DND-41 (cell line): ENCODE measurements around the gene PXN.

ENCODE experiments used
- ATAC-seq: fragments of 200-7000 bp; cut with Tn5 transposase; 3 replicates; pipeline ENCODE4 v1.9.1; 2021; ENCODE audit warnings: low read depth; ENCODE audit not compliant: insufficient read depth
- DNase-seq: peaks from one replicate; pipeline ENCODE4 v3.0.0-alpha.2; 2020
- H2AFZ ChIP-seq: 2 replicates; pipeline ENCODE4 v1.6.0; 2012; ENCODE audit warnings: low read depth, low read length
- H3K27ac ChIP-seq: 2 replicates; pipeline ENCODE4 v1.5.1; 2012; ENCODE audit warnings: low read length, inconsistent platforms
- H3K27me3 ChIP-seq: fragments of 200-600 bp; sonication (generic); 2 replicates; pipeline ENCODE4 v1.6.0; 2012; ENCODE audit warnings: low read length, mild to moderate bottlenecking, inconsistent platforms; ENCODE audit not compliant: insufficient read depth, poor library complexity
- H3K36me3 ChIP-seq: 2 replicates; pipeline ENCODE4 v1.5.1; 2012; ENCODE audit warnings: low read length, inconsistent platforms; ENCODE audit not compliant: insufficient read depth
- H3K4me1 ChIP-seq: 2 replicates; pipeline ENCODE4 v1.5.1; 2012; ENCODE audit warnings: mild to moderate bottlenecking, low read length; ENCODE audit not compliant: insufficient read depth
- H3K4me2 ChIP-seq: 2 replicates; pipeline ENCODE4 v1.6.0; 2012; ENCODE audit warnings: mild to moderate bottlenecking, moderate library complexity, low read length, inconsistent platforms; ENCODE audit not compliant: insufficient read depth
- H3K4me3 ChIP-seq, 2 experiments: fragments of 200-600 bp in 1 of 2; shearing (Covaris generic) in 1 of 2; 2 replicates each; pipeline ENCODE4 v1.5.1; 2012 to 2016; ENCODE audit warnings: inconsistent platforms in 2 of 2, low read length in 2 of 2, mild to moderate bottlenecking in 2 of 2, low read depth in 1 of 2, moderate library complexity in 1 of 2
- H3K79me2 ChIP-seq: 2 replicates; pipeline ENCODE4 v1.6.0; 2012; ENCODE audit warnings: low read length, inconsistent platforms; ENCODE audit not compliant: insufficient read depth
- H3K9ac ChIP-seq: 2 replicates; pipeline ENCODE4 v1.6.0; 2012; ENCODE audit warnings: low read depth, mild to moderate bottlenecking, inconsistent platforms, low read length, moderate library complexity
- H3K9me3 ChIP-seq: 2 replicates; pipeline ENCODE4 v1.5.1; 2012; ENCODE audit warnings: low read length, moderate library complexity, mild to moderate bottlenecking, inconsistent platforms; ENCODE audit not compliant: insufficient read depth, severe bottlenecking
- H4K20me1 ChIP-seq: 2 replicates; pipeline ENCODE4 v1.6.0; 2012; ENCODE audit warnings: low read length; ENCODE audit not compliant: insufficient read depth
- CTCF ChIP-seq: IDR thresholded peaks from 2 replicates; pipeline ENCODE4 v1.5.1; 2012; ENCODE audit warnings: borderline replicate concordance, low read length, moderate library complexity, mild to moderate bottlenecking; ENCODE audit not compliant: poor library complexity, severe bottlenecking; ENCODE audit errors: extremely low read depth
- EZH2 ChIP-seq: IDR thresholded peaks from 3 replicates; pipeline ENCODE4 v1.6.1; 2012; ENCODE audit warnings: borderline replicate concordance, low read depth, mild to moderate bottlenecking, moderate library complexity, low read length, inconsistent platforms; ENCODE audit not compliant: severe bottlenecking

PXN gene

GRCh38 chr12:120221576-120221900 is 44.0 kb downstream of the PXN start:
- Histone ChIP-seq H3K79me2 (no peaks in the 10 kb centered on the region), H3K27ac (no peak overlapping the region), H3K9me3 (no peaks in the 10 kb centered on the region), H3K4me3 (no peak overlapping the region), H3K4me1 (no peaks in the 10 kb centered on the region), H3K4me2 (no peak overlapping the region), H4K20me1 (no peaks in the 10 kb centered on the region; the same call in 1 of the 2 replicates), H3K36me3 (peaks cover 15% of the 10 kb centered on the region; the same call in 1 of the 2 replicates), H2AFZ (no peak overlapping the region), H3K27me3 (no peaks in the 10 kb centered on the region), H3K9ac (no peak overlapping the region)
- DNase-seq = no peak
- no peak for ATAC-seq
- TF ChIP-seq CTCF (no peak), EZH2 (no peak)

GRCh38 chr12:120220838-120221575 is 44.5 kb downstream of the PXN start:
- H3K79me2 ChIP-seq = no peaks in the 10 kb centered on the region
- no peak overlapping the region for H3K4me3 ChIP-seq
- no peaks in the 10 kb centered on the region for H3K4me1 ChIP-seq
- H3K27ac ChIP-seq = no peak overlapping the region
- DNase-seq (no peak), ATAC-seq (no peak)
- TF ChIP-seq CTCF = no peak
- TF ChIP-seq EZH2 = no peak
- peaks cover 15% of the 10 kb centered on the region; the same call in 1 of the 2 replicates for H3K36me3 ChIP-seq
- H3K9me3 ChIP-seq = no peaks in the 10 kb centered on the region
- H3K9ac ChIP-seq = no peak overlapping the region
- no peaks in the 10 kb centered on the region; the same call in 1 of the 2 replicates for H4K20me1 ChIP-seq
- no peaks in the 10 kb centered on the region for H3K27me3 ChIP-seq
- no peak overlapping the region for H3K4me2 ChIP-seq
- no peak overlapping the region for H2AFZ ChIP-seq

- no peaks in the 10 kb centered on the region for H3K27me3 ChIP-seq
- no peaks in the 10 kb centered on the region for H3K9me3 ChIP-seq
- no peaks in the 10 kb centered on the region; the same call in 1 of the 2 replicates for H4K20me1 ChIP-seq
- DNase-seq = no peak
- H3K4me1 ChIP-seq = no peaks in the 10 kb centered on the region
- no peak overlapping the region for H3K9ac ChIP-seq
- H3K4me2 ChIP-seq = no peak overlapping the region
- peaks cover 20% of the 10 kb centered on the region for H3K36me3 ChIP-seq
- TF ChIP-seq EZH2 (no peak), CTCF (no peak)
- ATAC-seq = no peak
- H3K4me3 ChIP-seq = no peak overlapping the region
- no peak overlapping the region for H2AFZ ChIP-seq
- H3K79me2 ChIP-seq = no peaks in the 10 kb centered on the region
- H3K27ac ChIP-seq = no peak overlapping the region
Measured at GRCh38 chr12:120218680-120219606, 46.6 kb downstream of the PXN start.
